Activated naive CD8-positive, alpha-beta T cell treated with anti-CD3 and anti-CD28 coated beads, Interleukin-2, amount 50 U/mL, for 16 hours (primary cell): ENCODE data around the gene ACAP3.

ENCODE experiments used
- DNase-seq: peaks from one replicate; pipeline ENCODE4 v3.0.0-alpha.2; 2020; ENCODE audit warnings: low read depth, low spot score

The ACAP3 gene

DNA sequence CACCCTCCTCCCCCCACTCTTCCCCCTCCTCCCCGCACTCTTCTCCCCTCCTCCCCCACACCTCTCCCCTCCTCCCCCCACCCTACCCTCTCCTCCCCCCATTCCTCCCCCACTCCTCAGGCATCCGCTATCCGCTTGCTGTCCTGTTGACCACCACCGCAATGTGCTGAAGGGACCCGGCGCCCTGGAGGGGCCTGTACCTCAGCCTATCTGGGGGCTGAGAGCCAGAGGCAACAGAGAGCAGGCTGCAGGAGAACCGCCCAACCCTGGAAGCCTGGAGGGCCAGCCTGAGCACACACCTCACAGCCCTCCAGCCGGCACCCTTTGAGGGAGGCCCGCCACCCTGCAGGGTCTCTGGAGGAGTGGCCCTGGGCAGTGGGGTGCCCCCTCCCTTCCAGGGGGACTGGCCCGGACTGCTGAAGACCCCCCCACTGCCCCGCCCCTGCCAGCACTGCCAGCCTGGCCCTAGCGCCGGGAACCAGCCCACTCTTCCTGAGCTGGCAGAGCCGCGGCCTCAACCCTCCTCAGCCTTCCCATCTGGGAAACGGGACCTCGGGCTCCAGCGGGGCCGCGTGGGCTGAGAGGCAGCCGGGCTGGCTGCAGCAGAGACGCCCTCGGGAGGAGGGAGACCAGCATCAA lies 62.4 kb downstream of the ACAP3 start:
- no peak for DNase-seq

DNA sequence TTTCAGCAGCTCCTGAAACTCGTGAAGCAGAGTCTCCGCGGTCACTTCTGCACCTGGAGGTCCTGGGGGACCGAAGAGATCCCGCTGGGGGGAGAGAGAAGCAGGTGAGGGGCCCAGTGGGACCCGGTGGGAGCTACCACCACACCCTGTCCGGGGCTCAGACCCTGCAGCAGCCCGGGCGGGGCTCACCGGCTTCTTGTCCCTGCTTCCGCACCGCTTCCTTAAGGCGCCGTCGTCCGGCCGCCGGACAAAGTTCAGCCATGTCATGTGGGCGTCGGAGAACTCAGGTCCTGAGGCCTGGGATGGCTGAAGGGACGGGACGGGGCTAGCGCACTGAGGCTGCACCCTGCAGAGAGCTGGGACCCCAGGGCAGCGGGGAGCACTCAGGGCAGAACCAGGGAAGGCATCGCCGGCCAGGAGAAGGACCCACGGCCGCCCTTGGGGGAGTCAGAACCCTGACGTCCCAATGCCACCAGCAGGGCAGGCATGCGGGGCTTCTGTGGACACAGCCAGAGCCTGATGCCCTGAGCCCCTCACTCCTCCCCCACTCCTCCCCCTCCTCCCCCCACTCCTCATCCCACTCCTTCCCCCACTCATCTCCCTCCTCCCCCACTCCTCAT lies 63.4 kb downstream of the ACAP3 start:
- no peak for DNase-seq

DNA sequence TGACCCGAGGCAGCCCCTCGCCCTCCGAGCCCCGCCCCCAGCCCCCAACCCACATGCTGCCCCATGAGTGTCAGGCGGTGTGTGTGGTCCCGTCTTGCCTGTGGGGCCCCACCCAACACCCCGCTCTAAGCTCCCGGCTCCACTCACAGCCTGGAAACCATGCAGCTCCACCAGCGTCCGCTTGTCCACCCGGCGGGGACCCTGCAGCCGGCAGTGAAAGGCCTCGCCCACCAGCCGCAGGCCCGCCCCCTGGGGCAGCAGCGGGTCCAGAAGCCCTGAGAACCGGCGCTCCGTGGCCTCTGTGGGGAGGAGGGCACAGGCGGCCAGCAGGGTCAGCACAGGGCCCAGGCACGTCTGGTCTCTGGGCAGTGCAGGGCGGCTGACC lies 63.9 kb downstream of the ACAP3 start:
- DNase-seq = no peak

DNA sequence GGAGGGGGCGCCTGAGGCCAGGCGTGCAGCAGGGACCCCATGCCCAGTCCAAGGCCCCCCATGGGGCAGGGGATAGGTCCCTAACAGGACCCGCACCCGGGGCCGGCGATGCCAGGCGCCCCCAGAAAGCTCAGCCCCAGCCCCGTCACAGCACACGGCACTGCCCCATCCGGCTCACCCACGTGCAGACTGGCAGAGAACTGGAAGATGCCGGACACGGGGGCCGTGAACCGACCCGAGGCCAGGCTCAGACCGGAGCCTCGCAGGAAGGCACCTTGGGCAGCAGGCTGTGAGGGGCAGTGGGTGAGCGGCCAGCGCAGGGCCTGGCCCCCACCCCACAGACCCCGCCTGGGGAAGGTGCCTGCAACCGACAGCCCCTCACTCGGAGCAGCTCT lies 64.5 kb downstream of the ACAP3 start:
- no peak for DNase-seq

DNA sequence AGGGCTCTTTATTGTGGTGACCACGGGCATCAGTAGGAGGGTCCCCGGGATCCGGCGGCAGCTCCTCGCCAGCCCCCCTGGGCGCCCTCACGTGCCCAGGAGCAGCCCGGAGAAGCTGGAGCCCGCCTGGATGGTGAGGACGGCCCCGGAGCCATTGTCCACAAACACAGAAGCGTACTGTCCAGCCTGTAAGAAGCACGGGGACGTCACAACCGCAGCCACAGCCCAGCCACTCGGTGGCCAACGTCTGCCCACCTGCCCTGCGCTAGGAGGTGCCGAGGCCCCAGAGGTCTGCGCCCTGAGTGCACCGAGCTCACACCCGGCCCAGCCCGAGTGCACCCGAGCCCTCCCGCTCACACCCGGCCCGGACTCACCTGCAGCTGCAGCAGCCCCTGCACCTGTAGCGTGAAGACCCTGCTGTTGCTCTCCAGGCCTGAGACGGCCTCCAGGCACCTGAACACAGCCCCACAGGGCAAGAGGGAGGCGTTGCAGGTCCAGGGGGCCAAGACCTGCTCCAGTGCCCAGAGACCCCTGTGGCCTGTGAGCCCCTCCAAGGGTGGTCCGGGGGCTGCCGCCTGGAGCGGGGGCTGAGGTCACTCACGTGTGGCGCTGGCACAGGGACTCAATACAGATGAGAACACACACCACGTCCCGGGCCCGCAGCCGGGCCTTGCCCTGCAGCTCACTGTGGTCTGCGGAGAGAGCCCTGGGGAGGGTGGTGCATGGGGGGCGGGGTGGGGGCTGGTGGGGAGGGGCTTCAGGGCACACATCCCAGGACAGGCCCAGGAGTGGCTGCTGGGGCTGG lies 65.1 kb downstream of the ACAP3 start:
- no peak for DNase-seq
